ENCODE results near the gene SV2C.
A peak's percentile ranks its signal among the peaks of the same experiment; 100 is the strongest.

The SV2C gene

GRCh38 chr5:76250463-76250862 lies 167.3 kb downstream of the SV2C start:
- no peak overlapping the region for H3K4me3 ChIP-seq (ENCODE audit: low read depth, low read length)
- H3K9me3 ChIP-seq (ENCODE audit: control insufficient read depth, insufficient read depth, low read depth, low read length) = no peaks in the 10 kb centered on the region
- CTCF ChIA-PET = no interaction called here
- no peaks in the 10 kb centered on the region for H3K4me1 ChIP-seq (ENCODE audit: control insufficient read depth, insufficient read depth, low read length)
- H3K36me3 ChIP-seq (ENCODE audit: control insufficient read depth in 2 of 2, insufficient read depth in 1 of 2, low read length in 2 of 2) = no peaks in the 10 kb centered on the region
- POLR2A ChIA-PET = no interaction called here
- H3K27ac ChIP-seq (ENCODE audit: extremely low read depth, low read depth, low read length) = no peak overlapping the region
- TF ChIP-seq KLF1 (tag by site-specific recombination; IDR thresholded peaks at IDR 0.05) (no peak), ZNF155 (tag by site-specific recombination; IDR thresholded peaks at IDR 0.05) (no peak), MEIS1 (CRISPR knock-in tag; IDR thresholded peaks at IDR 0.05; ENCODE audit: borderline replicate concordance) (no peak), ZSCAN16 (tag by site-specific recombination; IDR thresholded peaks at IDR 0.05) (no peak), ZNF341 (tag by site-specific recombination; IDR thresholded peaks at IDR 0.05; ENCODE audit: low read depth) (no peak), SP2 (tag by site-specific recombination; IDR thresholded peaks at IDR 0.05) (no peak), ZBTB17 (tag by site-specific recombination; IDR thresholded peaks at IDR 0.05) (peak; percentile 68)

GRCh38 chr5:76251656-76252055 lies 168.5 kb downstream of the SV2C start:
- Histone ChIP-seq H3K9me3 (ENCODE audit: control insufficient read depth, insufficient read depth, low read depth, low read length) (no peaks in the 10 kb centered on the region), H3K4me1 (ENCODE audit: control insufficient read depth, insufficient read depth, low read length) (no peaks in the 10 kb centered on the region), H3K4me3 (ENCODE audit: low read depth, low read length) (no peak overlapping the region), H3K36me3 (ENCODE audit: control insufficient read depth in 2 of 2, insufficient read depth in 1 of 2, low read length in 2 of 2) (no peaks in the 10 kb centered on the region), H3K27ac (ENCODE audit: extremely low read depth, low read depth, low read length) (no peak overlapping the region)
- CTCF ChIA-PET = no interaction called here
- POLR2A ChIA-PET = no interaction called here
- TF ChIP-seq ZNF133 (tag by site-specific recombination; IDR thresholded peaks at IDR 0.05) = no peak
- TF ChIP-seq ZNF777 (tag by site-specific recombination; IDR thresholded peaks at IDR 0.05; ENCODE audit: borderline replicate concordance) = no peak
- no peak for TF ChIP-seq BCL11A (tag by site-specific recombination; IDR thresholded peaks at IDR 0.05; ENCODE audit: low read depth)
- no peak for TF ChIP-seq RBAK (tag by site-specific recombination; IDR thresholded peaks at IDR 0.05)
- no peak for TF ChIP-seq ZNF394 (tag by site-specific recombination; IDR thresholded peaks at IDR 0.05; ENCODE audit: borderline replicate concordance)
- TF ChIP-seq ZNF335 (tag by site-specific recombination; conservative IDR thresholded peaks at IDR 0.05) = no peak
- TF ChIP-seq ZBTB8A (tag by site-specific recombination; IDR thresholded peaks at IDR 0.05) = no peak
- TF ChIP-seq YY1 (tag by site-specific recombination; IDR thresholded peaks at IDR 0.05) = no peak
- TF ChIP-seq ZNF580 (tag by site-specific recombination; IDR thresholded peaks at IDR 0.05) = no peak
- TF ChIP-seq GFI1B (tag by site-specific recombination; IDR thresholded peaks at IDR 0.05) = no peak
- no peak for TF ChIP-seq ZFP3 (tag by site-specific recombination; IDR thresholded peaks at IDR 0.05; ENCODE audit: low read depth)
- no peak for TF ChIP-seq ZNF610 (tag by site-specific recombination; IDR thresholded peaks at IDR 0.05; ENCODE audit: borderline replicate concordance)
- TF ChIP-seq ZNF560 (tag by site-specific recombination; IDR thresholded peaks at IDR 0.05; ENCODE audit: borderline replicate concordance) = no peak
- TF ChIP-seq ZBTB49 (tag by site-specific recombination; IDR thresholded peaks at IDR 0.05; ENCODE audit: low read depth) = no peak
- no peak for TF ChIP-seq ZBTB26 (tag by site-specific recombination; optimal IDR thresholded peaks at IDR 0.05)
- no peak for TF ChIP-seq ZNF76 (tag by site-specific recombination; IDR thresholded peaks at IDR 0.05; ENCODE audit: borderline replicate concordance, low read depth)

Measured in HEK293 (cell line).